Measurements from ENCODE around the gene CD101. TPM values are rescaled to one million over a fixed set of nuclear protein-coding genes. Genes with fewer than 3 reads are reported as not detected.

Gene CD101
- total and polyA plus RNA-seq, 2 of the 8 experiments (the other 6 are each of a cell fraction or from before 2014, with no cell fraction given) = 1.1 to 1.2 TPM

GRCh38 chr1:117025568-117025967 lies 24.0 kb downstream of the CD101 start:
- no peak overlapping the region for H3K18ac ChIP-seq (ENCODE audit: extremely low read depth, low read length)
- no peak overlapping the region for H4K8ac ChIP-seq (ENCODE audit: extremely low read depth, insufficient read depth, low read length)
- ChIA-PET CTCF (ENCODE audit: partially characterized antibody) (interaction anchor here (1.5 kb wide), 1 partner anchor 11 kb away, joined by 3 read pairs; no protein-coding TSS in a partner anchor), POLR2A (ENCODE audit: partially characterized antibody) (interaction anchor here (1.3 kb wide), 1 partner anchor 35 kb away, joined by 3 read pairs; the partner anchor contains the start of gene TTF2)
- H3K4me2 ChIP-seq (ENCODE audit: insufficient read depth in 1 of 2, low read depth in 2 of 2, low read length in 2 of 2) = no peak overlapping the region
- FAIRE-seq (no peak), DNase-seq (ENCODE audit: low read depth in 1 of 2, low spot score in 2 of 2) (no peak)
- H3K23me2 ChIP-seq (ENCODE audit: low read depth, low read length) = no peaks in the 10 kb centered on the region; the same call in 1 of the 2 replicates
- H3K4me3 ChIP-seq (ENCODE audit: extremely low read depth in 1 of 4, insufficient read depth in 2 of 4, low read depth in 3 of 4, low read length in 4 of 4) = no peak overlapping the region
- no peak overlapping the region for H3K4ac ChIP-seq (replicated peaks; ENCODE audit: insufficient read length, low read depth, low read length)
- H3K23ac ChIP-seq (ENCODE audit: insufficient read length) = no peak overlapping the region
- H4K5ac ChIP-seq (ENCODE audit: insufficient read length, low read depth, low read length) = no peak overlapping the region
- H2AFZ ChIP-seq (ENCODE audit: low read length) = no peak overlapping the region
- WGBS, 2 experiments (ENCODE audit: extremely low coverage in 1 of 2, insufficient coverage in 1 of 2, insufficient read length in 1 of 2, insufficient replicate concordance in 2 of 2, low coverage in 1 of 2, low lambda C conversion rate in 2 of 2, missing lambda C conversion rate in 1 of 2) = 92% methylated on average over 7 of the region's 7 CpGs; no CpG with 5 or more reads in 1 of the 2 experiments
- no peak overlapping the region for H3K27ac ChIP-seq (ENCODE audit: low read depth, low read length)
- H3K56ac ChIP-seq (replicated peaks; ENCODE audit: insufficient read length, low read depth, low read length) = no peak overlapping the region
- H2BK20ac ChIP-seq (ENCODE audit: low read length) = no peak overlapping the region
- H2AK5ac ChIP-seq (ENCODE audit: low read depth, low read length) = no peak overlapping the region
- no peak overlapping the region for H3K9ac ChIP-seq (replicated peaks in 1 of 4; ENCODE audit: extremely low read depth in 1 of 4, low read depth in 3 of 4, low read length in 3 of 4)
- H3K9me3 ChIP-seq (ENCODE audit: insufficient read depth in 2 of 2, low read depth in 1 of 2, low read length in 1 of 2) = no peaks in the 10 kb centered on the region
- H3K4me1 ChIP-seq (replicated peaks in 1 of 4; ENCODE audit: control insufficient read depth in 3 of 4, insufficient read depth in 4 of 4, low read length in 3 of 4) = no peaks in the 10 kb centered on the region
- no peak overlapping the region for H4K91ac ChIP-seq (replicated peaks; ENCODE audit: insufficient read length, low read length)
- H2BK5ac ChIP-seq (ENCODE audit: low read depth, low read length) = no peak overlapping the region
- H3K36me3 ChIP-seq (ENCODE audit: control insufficient read depth in 2 of 4, insufficient read depth in 4 of 4, low read length in 3 of 4) = peaks cover 0 to 4% (median 0%) of the 10 kb centered on the region in 4 experiments; a peak in 1 of 8 replicates
- no peak overlapping the region for H3K14ac ChIP-seq (ENCODE audit: insufficient read length)
- H2BK12ac ChIP-seq (ENCODE audit: low read depth, low read length) = no peak overlapping the region
- no peaks in the 10 kb centered on the region for H3K27me3 ChIP-seq (replicated peaks in 1 of 4; ENCODE audit: control insufficient read depth in 3 of 4, extremely low read depth in 1 of 4, insufficient read depth in 3 of 4, low read length in 3 of 4)
- H3K79me1 ChIP-seq (ENCODE audit: low read depth, low read length) = no peaks in the 10 kb centered on the region
- peaks cover 0 to 3% of the 10 kb centered on the region in 2 experiments; a peak in 1 of 4 replicates for H3K79me2 ChIP-seq (ENCODE audit: control insufficient read depth in 1 of 2, insufficient read depth in 2 of 2, low read length in 2 of 2)
- no peak overlapping the region for H2BK120ac ChIP-seq (replicated peaks; ENCODE audit: low read depth, low read length)
- H4K20me1 ChIP-seq (replicated peaks in 1 of 2; ENCODE audit: control insufficient read depth in 1 of 2, insufficient read depth in 2 of 2, low read length in 2 of 2) = no peaks in the 10 kb centered on the region
- H2BK15ac ChIP-seq (ENCODE audit: low read length) = no peak overlapping the region
- TF ChIP-seq RAD21 (IDR thresholded peaks at IDR 0.05 in 1 of 2, conservative IDR thresholded peaks at IDR 0.05 in 1 of 2; ENCODE audit: low read depth in 2 of 2, low read length in 2 of 2) (no peak), POLR2AphosphoS5 (IDR thresholded peaks at IDR 0.05; ENCODE audit: low read depth, low read length) (no peak), CREB1 (IDR thresholded peaks at IDR 0.05) (no peak), HDAC6 (IDR thresholded peaks at IDR 0.05; ENCODE audit: low read depth, low read length) (no peak), BACH1 (IDR thresholded peaks at IDR 0.05; ENCODE audit: low read length) (no peak), ZNF274 (IDR thresholded peaks at IDR 0.05; ENCODE audit: borderline replicate concordance, extremely low read depth, low read length) (no peak), SIN3A (conservative IDR thresholded peaks at IDR 0.05 in 1 of 2, IDR thresholded peaks at IDR 0.05 in 1 of 2; ENCODE audit: low read depth in 1 of 2, low read length in 2 of 2) (no peak), KDM1A (IDR thresholded peaks at IDR 0.05; ENCODE audit: borderline replicate concordance, low read length) (no peak), GTF2F1 (IDR thresholded peaks at IDR 0.05; ENCODE audit: borderline replicate concordance, low read depth, low read length) (no peak), JUND (IDR thresholded peaks at IDR 0.05; ENCODE audit: low read length) (no peak), KDM4A (IDR thresholded peaks at IDR 0.05; ENCODE audit: low read depth, low read length, severe bottlenecking) (no peak), TBP (IDR thresholded peaks at IDR 0.05; ENCODE audit: low read depth, low read length) (no peak), SAP30 (IDR thresholded peaks at IDR 0.05; ENCODE audit: insufficient read depth, insufficient replicate concordance, low read length) (no peak)
- TF ChIP-seq, protein P1, sequence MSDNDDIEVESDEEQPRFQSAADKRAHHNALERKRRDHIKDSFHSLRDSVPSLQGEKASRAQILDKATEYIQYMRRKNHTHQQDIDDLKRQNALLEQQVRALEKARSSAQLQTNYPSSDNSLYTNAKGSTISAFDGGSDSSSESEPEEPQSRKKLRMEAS (IDR thresholded peaks at IDR 0.05) = no peak
